HepG2 (cell line): ENCODE data around the gene PRSS53. TPM values are rescaled to one million over a fixed set of nuclear protein-coding genes. Genes with fewer than 3 reads are reported as not detected.

Experiments
- ATAC-seq: fragments of 200-7000 bp; cut with Tn5 transposase; 3 replicates; pipeline ENCODE4 v1.9.1; 2020; ENCODE audit warnings: mild to moderate bottlenecking, moderate library complexity
- BruUV-seq: library from RNA; stranded (reverse); fragments of 400-500 nt; replicated peaks from 2 replicates; lab custom pipeline; 2021; lab: Mats Ljungman, UMichigan
- CTCF ChIA-PET: fragments of 300-600 bp; formaldehyde crosslinking; extraction: SDS; loops from one replicate; lab custom pipeline; 2021; ENCODE audit warnings: low total read pairs, inconsistent platforms, low intra/inter-chr PET ratio; lab: Yijun Ruan, JAX
- POLR2A ChIA-PET: fragments of 350-600 bp; sonication (Branson Sonifier 250); formaldehyde crosslinking; loops from one replicate; lab custom pipeline; 2020; ENCODE audit warnings: antibody characterized with exemption, inconsistent platforms; lab: Yijun Ruan, JAX
- DNase-seq: peaks from one replicate; pipeline ENCODE4 v3.0.0-alpha.2; 2015; ENCODE audit warnings: low spot score
- FAIRE-seq: peaks from 3 replicates; lab custom pipeline; 2011; peaks lifted over from hg19 to GRCh38; lab: Jason Lieb, UNC
- H2AFZ ChIP-seq: one replicate; pipeline ENCODE4 v1.6.1; 2011; ENCODE audit warnings: low read length, inconsistent platforms
- H3K27ac ChIP-seq: fragments of 300-600 bp; 3 replicates; pipeline ENCODE4 v1.8.0; 2011; ENCODE audit warnings: mixed run types, mild to moderate bottlenecking, mixed read lengths, low read length, inconsistent platforms; ENCODE audit not compliant: insufficient read depth; ENCODE audit errors: extremely low read length
- H3K27me3 ChIP-seq, 2 experiments: fragments of 200-600 bp in 1 of 2; 2 replicates in 1 of 2; 3 replicates in 1 of 2; pipeline versions ENCODE4 v1.6.0 to v1.8.0; 2011; ENCODE audit warnings: low read length in 2 of 2, mild to moderate bottlenecking in 2 of 2, moderate library complexity in 2 of 2, inconsistent platforms in 1 of 2; ENCODE audit not compliant: insufficient read depth in 2 of 2, control insufficient read depth in 1 of 2
- H3K36me3 ChIP-seq, 2 experiments: fragments of 200-600 bp in 1 of 2; replicated peaks in 1 of 2; 2 replicates in 1 of 2; 3 replicates in 1 of 2; pipeline versions ENCODE4 v1.5.1 to v1.8.0; 2011; ENCODE audit warnings: low read length in 2 of 2, inconsistent platforms in 1 of 2; ENCODE audit not compliant: insufficient read depth in 2 of 2, control insufficient read depth in 1 of 2
- H3K4me1 ChIP-seq: 2 replicates; pipeline ENCODE4 v1.5.1; 2012; ENCODE audit warnings: low read length, inconsistent platforms; ENCODE audit not compliant: insufficient read depth
- H3K4me2 ChIP-seq: 2 replicates; pipeline ENCODE4 v1.6.0; 2011; ENCODE audit warnings: low read depth, low read length, inconsistent platforms
- H3K4me3 ChIP-seq, 3 experiments: fragments of 200-600 bp in 1 of 3; sonication (generic), shearing (Covaris generic) in 1 of 3; replicated peaks in 1 of 3; 2 replicates each; pipeline ENCODE4 v1.5.1; 2011 to 2016; ENCODE audit warnings: low read length in 3 of 3, inconsistent platforms in 2 of 3, low read depth in 2 of 3, mild to moderate bottlenecking in 2 of 3, control low read depth in 1 of 3, mixed read lengths in 1 of 3; ENCODE audit not compliant: insufficient read depth in 1 of 3
- H3K79me2 ChIP-seq: one replicate; pipeline ENCODE4 v1.6.1; 2011; ENCODE audit warnings: low read length, inconsistent platforms; ENCODE audit not compliant: insufficient read depth
- H3K9ac ChIP-seq: 2 replicates; pipeline ENCODE4 v1.6.0; 2011; ENCODE audit warnings: mild to moderate bottlenecking, low read depth, low read length, inconsistent platforms; ENCODE audit not compliant: insufficient read depth
- H3K9me3 ChIP-seq: 2 replicates; pipeline ENCODE4 v1.5.1; 2012; ENCODE audit warnings: mild to moderate bottlenecking, low read length
- H4K20me1 ChIP-seq: 2 replicates; pipeline ENCODE4 v1.6.0; 2011; ENCODE audit warnings: inconsistent platforms, mild to moderate bottlenecking, low read length, moderate library complexity; ENCODE audit not compliant: insufficient read depth
- BHLHE40 ChIP-seq: IDR thresholded peaks from 2 replicates; pipeline ENCODE4 v1.6.1; 2011; ENCODE audit warnings: low read length, improper control_type of control experiment
- POGZ ChIP-seq: sonication (generic); formaldehyde crosslinking; IDR thresholded peaks from 2 replicates; pipeline ENCODE4 v1.4.0; 2020; ENCODE audit warnings: mild to moderate bottlenecking, missing genetic modification reagents
- RAD21 ChIP-seq: fragments of 450-650 bp; formaldehyde crosslinking; IDR thresholded peaks from 2 replicates; pipeline ENCODE4 v1.5.0; 2020; ENCODE audit warnings: mild to moderate bottlenecking
- SMAD3 ChIP-seq: sonication (generic); formaldehyde crosslinking; IDR thresholded peaks from 2 replicates; pipeline ENCODE4 v1.4.0; 2020; ENCODE audit warnings: missing genetic modification reagents
- ZBTB37 ChIP-seq: sonication (generic); formaldehyde crosslinking; IDR thresholded peaks from 2 replicates; pipeline ENCODE4 v1.4.0; 2020; ENCODE audit warnings: mild to moderate bottlenecking, missing genetic modification reagents
- ZHX2 ChIP-seq, 2 experiments: sonication (generic) in 1 of 2; formaldehyde crosslinking in 1 of 2; IDR thresholded peaks; 2 replicates each; pipeline versions ENCODE4 v1.6.1 to v1.9.0; 2014 to 2022; ENCODE audit warnings: antibody characterized with exemption in 1 of 2, borderline replicate concordance in 1 of 2, inconsistent platforms in 1 of 2, low read depth in 1 of 2, missing genetic modification reagents in 1 of 2
- ZNF296 ChIP-seq: sonication (generic); formaldehyde crosslinking; conservative IDR thresholded peaks from 2 replicates; pipeline ENCODE4 v1.5.0; 2020; ENCODE audit warnings: mild to moderate bottlenecking, missing genetic modification reagents
- ZNF468 ChIP-seq: sonication (generic); formaldehyde crosslinking; IDR thresholded peaks from 2 replicates; pipeline ENCODE4 v1.8.0; 2022; ENCODE audit warnings: mild to moderate bottlenecking, moderate library complexity, missing genetic modification reagents
- ZNF691 ChIP-seq: sonication (generic); formaldehyde crosslinking; IDR thresholded peaks from 2 replicates; pipeline ENCODE4 v1.4.0; 2020; ENCODE audit warnings: missing genetic modification reagents, low read depth, mild to moderate bottlenecking, borderline replicate concordance
- ZNF746 ChIP-seq: sonication (generic); formaldehyde crosslinking; IDR thresholded peaks from 2 replicates; pipeline ENCODE4 v1.8.0; 2022; ENCODE audit warnings: mild to moderate bottlenecking, missing genetic modification reagents
- ZNF790 ChIP-seq: sonication (generic); formaldehyde crosslinking; IDR thresholded peaks from 2 replicates; pipeline ENCODE4 v1.8.0; 2022; ENCODE audit warnings: missing genetic modification reagents, mild to moderate bottlenecking, borderline replicate concordance
- WGBS: methylation state at CpG from one replicate; pipeline ENCODE4 v1.1.6; 2017; ENCODE audit warnings: low lambda C conversion rate; 5-methylcytosine and 5-hydroxymethylcytosine counted together
- in situ Hi-C: cut with HindIII; loops from 2 replicates; pipeline ENCODE4 v1.10.0; 2017; ENCODE audit warnings: low pct_unique_long_range_greater_than_20kb; ENCODE audit not compliant: extremely low pct_ligation_motif_present
- intact Hi-C: fragments of 100-400 bp; cut with micrococcal nuclease; formaldehyde crosslinking; loops from one replicate; pipeline ENCODE4 v1.10.0; 2022; ENCODE audit not compliant: unreplicated experiment
- polyA plus RNA-seq, 8 experiments: library from polyadenylated mRNA; depleted of rRNA in 3 of 8; stranded (reverse) in 7 of 8; unstranded in 1 of 8; fragments of >200 nt; fragmentation: Illumina TruSeq in 4 of 8; extraction: Trizol in 4 of 8; gene quantifications; 2 replicates each; pipeline versions ENCODE4 v1.2.1 to v1.2.3, GENCODE V29; 2011 to 2016; ENCODE audit warnings: low read depth in 4 of 8, missing spikeins in 1 of 8, mixed read lengths in 1 of 8; ENCODE audit not compliant: insufficient read depth in 1 of 8
- total RNA-seq, 5 experiments: library from RNA; depleted of rRNA; stranded (reverse); fragments of >200 nt; fragmentation: Illumina TruSeq; extraction: Trizol; gene quantifications; 2 replicates each; pipeline ENCODE4 v1.2.3, GENCODE V29; 2016; ENCODE audit warnings: low read depth in 1 of 5

Gene PRSS53
- total and polyA plus RNA-seq, 2 of the 13 experiments (the other 11 are each of a cell fraction or from before 2014, with no cell fraction given), result 2.2 to 7.4 TPM

- in situ Hi-C loops, result no loop called here
- TF ChIP-seq ZNF691 (CRISPR knock-in tag), result no peak
- TF ChIP-seq RAD21 (CRISPR knock-in tag), result no peak
- TF ChIP-seq ZNF468, result 0 out of 2 replicates have a peak, but pooled peaks have one; percentile 31
- TF ChIP-seq BHLHE40, result peak; percentile 62
- TF ChIP-seq ZBTB37 (CRISPR knock-in tag), result 0 out of 2 replicates have a peak, but pooled peaks have one; percentile 67
- TF ChIP-seq POGZ (CRISPR knock-in tag), result 0 out of 2 replicates have a peak, but pooled peaks have one; percentile 49
- no peak for TF ChIP-seq ZNF790 (CRISPR knock-in tag)
- no peak for TF ChIP-seq SMAD3 (CRISPR knock-in tag)
- 0 out of 2 replicates have a peak, but pooled peaks have one; percentile 6 for TF ChIP-seq ZNF746
- TF ChIP-seq ZNF296, result no peak
- TF ChIP-seq ZHX2 (IDR thresholded peaks at IDR 0.05; ENCODE audit: low read depth), result no peak
- 0 out of 2 replicates have a peak, but pooled peaks have one; percentile 38 for TF ChIP-seq ZHX2 (CRISPR knock-in tag; IDR thresholded peaks at IDR 0.05; ENCODE audit: borderline replicate concordance)
These were observed 18.0 kb upstream of the PRSS53 start for GRCh38 chr16:31106509-31107464.

More at GRCh38 chr16:31106509-31107464, 18.0 kb upstream of the PRSS53 start:
- 70% methylated on average over 28 of the region's 28 CpGs for WGBS
- ATAC-seq (no peak), DNase-seq (no peak), FAIRE-seq (peak; percentile 21)
- peak overlapping the region; percentile 41 for H3K27ac ChIP-seq
- BruUV-seq, result no TSS peak
- ChIA-PET CTCF (interaction anchor here (1.4 kb wide), 1 partner anchor 36 kb away, joined by 9 read pairs; no protein-coding TSS in a partner anchor), POLR2A (interaction anchor here (3.7 kb wide), 1 partner anchor 11 kb away, joined by 17 read pairs; the partner anchor contains the start of gene KAT8)
- H3K4me3 ChIP-seq, result peak overlapping the region; percentile 87 to 100 (median 94); a peak in 5 of 6 replicates
- intact Hi-C loops, result loop anchor here (5.0 kb wide), 1 partner anchor 51 kb away; no protein-coding TSS in a partner anchor
- peak overlapping the region; percentile 24 for H2AFZ ChIP-seq
- peaks cover 12% of the 10 kb centered on the region for H3K79me2 ChIP-seq
- H3K4me2 ChIP-seq, result peak overlapping the region; percentile 94
- peak overlapping the region; percentile 90 for H3K9ac ChIP-seq
- H3K27me3 ChIP-seq, result no peaks in the 10 kb centered on the region
- H3K4me1 ChIP-seq, result peaks cover 38% of the 10 kb centered on the region
- no peaks in the 10 kb centered on the region for H3K9me3 ChIP-seq
- H3K36me3 ChIP-seq, result peaks cover 13 to 23% of the 10 kb centered on the region in 2 experiments
- H4K20me1 ChIP-seq, result no peaks in the 10 kb centered on the region
